KOPT-K1 (cell line): Measurements from ENCODE around the gene AKAP8.
"Not testable (repeated sequence)": the region's sequence is repeated elsewhere in the genome, so short reads cannot be mapped to it uniquely, and the experiment has no call there.

ENCODE experiments used
- H3K27ac ChIP-seq: fragments of 200-600 bp; sonication (generic); 2 replicates; pipeline ENCODE4 v1.5.1; 2016; ENCODE audit warnings: antibody characterized with exemption, mild to moderate bottlenecking, low read depth, low read length; ENCODE audit not compliant: poor library complexity, severe bottlenecking
- H3K36me3 ChIP-seq: fragments of 200-600 bp; sonication (generic); 2 replicates; pipeline ENCODE4 v1.5.1; 2017; ENCODE audit warnings: antibody characterized with exemption, mild to moderate bottlenecking, low read length, moderate library complexity; ENCODE audit not compliant: insufficient read depth
- H3K9me3 ChIP-seq: fragments of 200-600 bp; sonication (generic); 2 replicates; pipeline ENCODE4 v1.5.1; 2017; ENCODE audit warnings: antibody characterized with exemption, low read length, mild to moderate bottlenecking; ENCODE audit not compliant: insufficient read depth, poor library complexity, severe bottlenecking

Gene AKAP8

GRCh38 chr19:15372470-15372869 is 7.1 kb downstream of the AKAP8 start:
- H3K9me3 ChIP-seq: no peaks in the 10 kb centered on the region

GRCh38 chr19:15371786-15372380 is 7.7 kb downstream of the AKAP8 start:
- H3K36me3 ChIP-seq: peaks cover 89% of the 10 kb centered on the region
- no peak overlapping the region for H3K27ac ChIP-seq

More at GRCh38 chr19:15372470-15372869, 7.1 kb downstream of the AKAP8 start:
- no peak overlapping the region for H3K27ac ChIP-seq
- peaks cover 83% of the 10 kb centered on the region for H3K36me3 ChIP-seq

DNA sequence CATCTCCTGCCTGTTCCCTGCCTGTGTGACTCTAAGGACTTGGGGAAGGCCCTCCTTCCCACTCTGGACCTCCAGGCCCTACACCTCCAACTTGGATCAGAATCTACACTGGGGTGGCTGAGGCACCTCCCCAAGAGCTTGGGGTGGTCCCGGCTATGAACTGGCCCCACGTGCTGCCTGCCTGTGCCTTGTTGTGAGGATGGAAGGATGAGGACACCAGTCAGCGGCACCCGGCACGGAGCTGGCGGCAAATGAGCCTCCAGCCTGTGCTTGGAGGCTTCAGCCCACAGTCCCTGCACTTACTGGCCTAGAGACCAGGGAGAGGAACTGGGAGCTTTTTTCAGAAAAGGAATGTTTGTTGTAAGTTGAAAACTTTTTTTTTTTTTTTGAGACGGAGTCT is 8.5 kb downstream of the AKAP8 start:
- no peaks in the 10 kb centered on the region for H3K9me3 ChIP-seq
- no peak overlapping the region for H3K27ac ChIP-seq
- peaks cover 94% of the 10 kb centered on the region for H3K36me3 ChIP-seq

More at GRCh38 chr19:15371786-15372380, 7.7 kb downstream of the AKAP8 start:
- H3K9me3 ChIP-seq: no peaks in the 10 kb centered on the region

GRCh38 chr19:15369594-15369891 is 10.0 kb downstream of the AKAP8 start:
- H3K36me3 ChIP-seq: peaks cover 99% of the 10 kb centered on the region
- H3K27ac ChIP-seq: no peak overlapping the region
- H3K9me3 ChIP-seq: no peaks in the 10 kb centered on the region

DNA sequence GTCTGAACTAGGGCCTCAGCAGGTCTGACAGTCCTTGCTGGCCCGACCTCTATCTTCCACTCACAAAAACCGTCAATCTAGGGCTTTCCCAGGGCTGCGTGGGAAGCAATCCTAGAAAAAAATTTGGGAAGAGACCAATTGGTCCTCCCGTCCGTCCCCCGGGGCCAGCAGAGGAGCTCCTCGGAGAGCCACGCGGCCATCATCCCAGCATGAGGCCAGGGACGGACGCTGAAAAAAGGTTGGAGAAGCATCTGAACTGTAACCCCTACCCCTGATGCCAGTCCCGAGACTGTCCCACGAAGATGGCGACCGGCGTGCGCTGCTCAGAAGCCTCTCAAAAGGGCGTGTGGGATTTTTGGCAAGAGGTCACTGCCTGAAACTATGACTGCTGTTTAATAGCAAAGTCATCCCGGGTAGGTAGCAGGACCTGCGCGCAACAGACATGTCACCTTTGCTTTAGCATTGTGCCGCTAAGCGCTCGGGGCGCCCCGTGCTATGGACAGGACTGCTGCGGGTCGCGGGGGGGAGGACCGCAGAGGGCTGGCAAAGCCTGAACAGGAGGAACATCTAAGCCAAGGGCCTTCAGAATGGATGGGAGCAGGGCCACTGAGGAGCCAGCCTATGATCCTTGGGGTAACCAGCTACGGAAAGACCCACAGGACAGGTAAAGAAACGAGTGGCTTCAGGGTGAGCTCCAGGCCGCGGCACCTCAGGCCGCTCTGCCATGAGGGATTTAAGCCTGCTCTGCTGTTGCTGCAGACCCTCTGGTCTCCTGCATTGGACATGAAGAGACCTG is 10.6 kb downstream of the AKAP8 start:
- H3K9me3 ChIP-seq: no peaks in the 10 kb centered on the region
- H3K27ac ChIP-seq: no peak overlapping the region
- H3K36me3 ChIP-seq: peaks cover 95% of the 10 kb centered on the region

DNA sequence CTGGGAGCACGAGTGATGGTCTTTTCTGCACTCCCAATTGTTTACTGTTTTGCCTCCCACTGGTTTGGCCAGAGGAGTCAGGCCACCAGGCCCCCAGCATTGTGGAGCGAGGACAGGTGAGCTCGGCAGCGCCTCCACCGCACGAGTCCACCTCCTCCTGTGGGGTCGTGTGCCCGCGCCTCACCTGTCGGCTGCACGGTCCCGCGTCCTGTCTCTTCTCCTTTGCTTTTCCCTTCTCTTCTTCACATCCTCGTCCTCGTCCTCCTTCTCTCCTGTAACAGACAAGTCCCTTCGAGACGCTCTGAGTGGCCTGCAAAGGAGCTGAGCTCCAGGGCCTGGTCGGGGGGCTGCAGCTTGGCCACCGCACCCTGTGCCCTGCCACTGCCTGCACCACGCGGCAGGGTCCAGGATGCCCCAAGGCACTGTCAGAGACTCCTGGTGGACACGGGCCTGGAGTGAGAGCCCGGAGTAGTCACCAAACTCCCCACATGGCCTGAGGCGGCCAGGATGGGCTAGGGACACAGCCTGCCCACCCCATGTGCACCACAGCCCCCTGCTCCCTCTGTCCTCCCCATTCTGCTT is 11.4 kb downstream of the AKAP8 start:
- Histone ChIP-seq H3K9me3 (no peaks in the 10 kb centered on the region), H3K36me3 (peaks cover 87% of the 10 kb centered on the region), H3K27ac (no peak overlapping the region)

DNA sequence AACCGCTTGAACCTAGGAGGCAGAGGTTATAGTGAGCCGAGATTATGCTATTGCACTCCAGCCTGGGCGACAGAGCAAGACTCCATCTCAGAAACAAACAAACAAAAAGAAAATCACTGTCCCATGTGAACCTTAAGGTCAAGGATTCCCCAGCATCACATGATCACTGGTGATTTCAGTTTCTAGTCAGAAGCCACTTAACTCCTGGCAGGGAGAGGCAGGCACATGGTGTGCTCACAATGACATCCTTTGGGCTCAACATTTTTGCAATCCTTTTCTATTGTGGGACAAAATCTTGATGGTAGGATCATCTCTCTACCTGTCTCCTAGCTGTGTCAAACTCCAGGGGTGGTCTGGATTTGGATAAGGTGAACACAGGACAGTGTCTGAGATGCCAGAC is 12.1 kb downstream of the AKAP8 start:
- H3K36me3 ChIP-seq: peaks cover 80% of the 10 kb centered on the region

DNA sequence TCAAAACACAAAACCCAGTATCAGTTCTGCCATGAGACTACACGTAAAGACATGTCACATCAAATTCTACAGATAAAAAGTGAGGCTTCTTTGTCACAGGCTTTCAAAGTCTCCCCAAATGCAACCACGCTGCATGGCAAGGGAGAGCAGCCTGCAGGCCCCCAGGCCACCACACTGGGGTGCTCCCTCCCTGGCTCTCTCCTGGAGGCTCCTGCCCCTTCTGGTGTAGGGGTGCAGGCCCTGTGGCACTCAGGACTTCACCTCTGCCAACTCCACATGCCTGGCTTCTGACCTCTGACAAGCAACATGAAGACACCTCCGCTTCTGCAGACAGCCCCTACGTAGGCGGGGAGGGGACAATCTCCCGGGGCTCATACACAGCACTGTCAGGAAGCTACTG is 14.3 kb downstream of the AKAP8 start:
- peaks cover 79% of the 10 kb centered on the region for H3K36me3 ChIP-seq
- no peak overlapping the region for H3K27ac ChIP-seq
- H3K9me3 ChIP-seq: no peaks in the 10 kb centered on the region

More for the DNA sequence above, 12.1 kb downstream of the AKAP8 start:
- Histone ChIP-seq H3K9me3 (no peaks in the 10 kb centered on the region), H3K27ac (no peak overlapping the region)

- peaks cover 79% of the 10 kb centered on the region for H3K36me3 ChIP-seq
- not testable (repeated sequence) for H3K9me3 ChIP-seq
These were observed 15.8 kb downstream of the AKAP8 start for GRCh38 chr19:15363791-15364190.

DNA sequence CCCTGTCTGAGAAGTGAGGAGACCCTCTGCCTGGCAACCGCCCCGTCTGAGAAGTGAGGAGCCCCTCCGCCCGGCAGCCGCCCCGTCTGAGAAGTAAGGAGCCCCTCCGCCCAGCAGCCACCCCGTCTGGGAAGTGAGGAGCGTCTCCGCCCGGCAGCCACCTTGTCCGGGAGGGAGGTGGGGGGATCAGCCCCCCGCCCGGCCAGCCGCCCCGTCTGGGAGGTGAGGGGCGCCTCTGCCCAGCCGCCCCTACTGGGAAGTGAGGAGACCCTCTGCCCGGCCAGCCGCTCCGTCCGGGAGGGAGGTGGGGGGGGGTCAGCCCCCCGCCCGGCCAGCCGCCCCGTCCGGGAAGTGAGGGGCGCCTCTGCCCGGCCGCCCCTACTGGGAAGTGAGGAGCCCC is 16.5 kb downstream of the AKAP8 start:
- H3K36me3 ChIP-seq: peaks cover 79% of the 10 kb centered on the region
- H3K27ac ChIP-seq, H3K9me3 ChIP-seq: not testable (repeated sequence)

More at GRCh38 chr19:15363791-15364190, 15.8 kb downstream of the AKAP8 start:
- H3K27ac ChIP-seq: not testable (repeated sequence)

- H3K36me3 ChIP-seq: peaks cover 80% of the 10 kb centered on the region
- not testable (repeated sequence) for H3K27ac ChIP-seq, H3K9me3 ChIP-seq
These were observed 19.6 kb downstream of the AKAP8 start for GRCh38 chr19:15360015-15360414.

GRCh38 chr19:15358918-15359317 is 20.7 kb downstream of the AKAP8 start:
- no peak overlapping the region for H3K27ac ChIP-seq
- H3K9me3 ChIP-seq: no peaks in the 10 kb centered on the region
- peaks cover 84% of the 10 kb centered on the region for H3K36me3 ChIP-seq

DNA sequence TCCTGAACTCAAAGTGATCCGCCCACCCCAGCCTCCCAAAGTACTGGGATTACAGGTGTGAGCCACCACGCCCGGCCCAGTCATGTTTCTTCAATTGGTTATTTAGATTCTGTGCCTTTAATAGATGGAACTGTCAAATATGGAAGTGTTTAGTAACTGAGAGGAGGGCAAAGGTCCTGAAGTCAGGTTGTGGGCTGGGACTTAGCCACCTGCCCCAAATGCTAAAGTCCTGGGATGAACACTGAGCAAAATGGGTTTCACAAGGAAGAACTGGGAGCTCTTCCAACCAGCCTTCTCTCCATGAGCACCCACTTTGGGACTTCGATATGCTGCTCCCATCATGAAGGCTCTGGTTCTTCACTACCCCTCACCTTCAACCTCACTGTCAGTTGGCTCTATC is 21.7 kb downstream of the AKAP8 start:
- H3K9me3 ChIP-seq: no peaks in the 10 kb centered on the region
- peaks cover 91% of the 10 kb centered on the region for H3K36me3 ChIP-seq
- no peak overlapping the region for H3K27ac ChIP-seq

DNA sequence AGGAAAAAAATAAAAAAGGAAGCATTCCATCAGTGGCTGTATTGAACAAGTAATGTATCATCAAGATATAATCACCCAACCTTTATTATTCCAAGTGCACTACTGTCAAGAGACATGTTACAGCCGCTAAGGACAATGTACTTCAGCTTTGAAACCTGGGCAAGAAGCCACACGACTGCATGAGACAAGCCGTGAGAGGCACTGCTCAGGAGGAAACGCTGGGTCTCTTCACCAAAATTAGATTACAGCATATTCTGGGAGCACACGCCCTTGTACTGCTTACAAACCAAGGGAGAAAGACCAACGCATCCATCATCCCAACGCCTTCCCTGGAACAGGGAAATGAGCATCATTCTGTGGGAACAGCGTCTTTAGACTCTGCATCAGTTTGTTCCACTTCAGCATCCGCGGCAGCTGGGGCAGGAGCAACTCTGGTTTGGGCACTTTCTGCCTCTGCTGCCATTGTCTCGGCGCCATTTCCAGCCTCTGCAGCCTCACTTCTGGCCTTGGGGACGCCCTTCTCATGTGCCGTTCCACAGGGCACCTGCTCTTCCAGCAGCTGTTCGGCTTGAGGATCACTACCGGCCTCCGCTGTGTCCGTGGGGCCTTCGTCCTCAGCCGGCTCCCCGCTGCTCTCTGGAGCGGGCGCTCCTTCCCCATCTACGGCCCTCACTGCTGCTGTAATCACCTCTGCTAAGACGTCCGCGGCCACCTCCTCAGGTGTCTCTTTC is 24.9 kb downstream of the AKAP8 start:
- Histone ChIP-seq H3K9me3 (no peaks in the 10 kb centered on the region), H3K27ac (no peak overlapping the region), H3K36me3 (peaks cover 76% of the 10 kb centered on the region)

DNA sequence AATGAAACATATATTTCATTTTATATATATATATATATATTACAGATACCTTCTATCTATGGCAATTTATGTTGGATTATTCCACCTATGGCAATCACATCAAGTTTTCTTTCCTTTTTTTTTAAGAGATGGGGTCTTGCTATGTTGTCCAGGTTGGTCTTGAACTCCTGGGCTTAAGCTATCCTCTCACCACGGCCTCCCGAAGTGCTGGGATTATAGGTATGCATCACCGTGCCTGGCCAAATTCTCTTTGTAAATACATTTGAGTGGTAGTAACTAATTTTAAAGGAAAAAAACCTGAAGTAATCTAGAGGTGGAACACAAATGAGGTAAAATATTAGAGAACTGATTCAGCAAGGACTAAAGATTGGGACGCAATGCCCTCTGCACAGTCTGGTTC is 25.7 kb downstream of the AKAP8 start:
- Histone ChIP-seq H3K9me3 (no peaks in the 10 kb centered on the region), H3K27ac (no peak overlapping the region), H3K36me3 (peaks cover 68% of the 10 kb centered on the region)
